ENCODE measurements around the gene DNALI1. TPM values are rescaled to one million over a fixed set of nuclear protein-coding genes. Genes with fewer than 3 reads are reported as not detected.
A peak's percentile ranks its signal among the peaks of the same experiment; 100 is the strongest.

The DNALI1 gene
- total and polyA plus RNA-seq, 2 experiments from 2014 or later = 11.5 to 38.8 TPM

- H3K4me2 ChIP-seq = peak overlapping the region; percentile 87
These were observed 37.0 kb downstream of the DNALI1 start for GRCh38 chr1:37593726-37594125.

GRCh38 chr1:37595440-37596181 lies 38.9 kb downstream of the DNALI1 start, which contains the start of gene GNL2:
Gene GNL2 (minus strand): TSS chr1:37595937. CDS start chr1:37595822, 115 bp downstream.
- Histone ChIP-seq H4K20me1 (ENCODE audit: insufficient read depth, poor library complexity, severe bottlenecking) (peaks cover 14% of the 10 kb centered on the region), H3K27ac (peak within 1 kb of the TSS; percentile 89), H3K27me3 (no peaks in the 10 kb centered on the region), H3K36me3 (replicated peaks; ENCODE audit: insufficient read depth, low read depth) (no peaks in the 10 kb centered on the region), H3K4me1 (ENCODE audit: insufficient read depth) (peaks cover 11% of the 10 kb centered on the region), H3K79me2 (peaks cover 37% of the 10 kb centered on the region), H3K9me3 (ENCODE audit: low read depth) (no peaks in the 10 kb centered on the region), H2AFZ (peak within 1 kb of the TSS; percentile 96), H3K4me3 (peak within 1 kb of the TSS; percentile 73), H3K4me2 (peak within 1 kb of the TSS; percentile 91), H3K9me2 (replicated peaks; ENCODE audit: insufficient read depth) (no peaks in the 10 kb centered on the region)
- TF ChIP-seq EZH2 (IDR thresholded peaks at IDR 0.05; ENCODE audit: borderline replicate concordance) = no peak
- TF ChIP-seq, protein P1, sequence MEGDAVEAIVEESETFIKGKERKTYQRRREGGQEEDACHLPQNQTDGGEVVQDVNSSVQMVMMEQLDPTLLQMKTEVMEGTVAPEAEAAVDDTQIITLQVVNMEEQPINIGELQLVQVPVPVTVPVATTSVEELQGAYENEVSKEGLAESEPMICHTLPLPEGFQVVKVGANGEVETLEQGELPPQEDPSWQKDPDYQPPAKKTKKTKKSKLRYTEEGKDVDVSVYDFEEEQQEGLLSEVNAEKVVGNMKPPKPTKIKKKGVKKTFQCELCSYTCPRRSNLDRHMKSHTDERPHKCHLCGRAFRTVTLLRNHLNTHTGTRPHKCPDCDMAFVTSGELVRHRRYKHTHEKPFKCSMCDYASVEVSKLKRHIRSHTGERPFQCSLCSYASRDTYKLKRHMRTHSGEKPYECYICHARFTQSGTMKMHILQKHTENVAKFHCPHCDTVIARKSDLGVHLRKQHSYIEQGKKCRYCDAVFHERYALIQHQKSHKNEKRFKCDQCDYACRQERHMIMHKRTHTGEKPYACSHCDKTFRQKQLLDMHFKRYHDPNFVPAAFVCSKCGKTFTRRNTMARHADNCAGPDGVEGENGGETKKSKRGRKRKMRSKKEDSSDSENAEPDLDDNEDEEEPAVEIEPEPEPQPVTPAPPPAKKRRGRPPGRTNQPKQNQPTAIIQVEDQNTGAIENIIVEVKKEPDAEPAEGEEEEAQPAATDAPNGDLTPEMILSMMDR (IDR thresholded peaks at IDR 0.05; ENCODE audit: poor library complexity) = no peak
- TF ChIP-seq EZH2phosphoT487 (IDR thresholded peaks at IDR 0.05; ENCODE audit: low read depth, severe bottlenecking, unreplicated experiment) = no peak
- WGBS (ENCODE audit: low lambda C conversion rate, missing lambda C conversion rate) = under 1% methylated on average over 51 of the region's 51 CpGs
- DNase-seq (ENCODE audit: low spot score) = peak; percentile 99

More at GRCh38 chr1:37593726-37594125, 37.0 kb downstream of the DNALI1 start:
- H3K9me3 ChIP-seq (ENCODE audit: low read depth) = no peaks in the 10 kb centered on the region
- TF ChIP-seq EZH2 (IDR thresholded peaks at IDR 0.05; ENCODE audit: borderline replicate concordance) (no peak), EZH2phosphoT487 (IDR thresholded peaks at IDR 0.05; ENCODE audit: low read depth, severe bottlenecking, unreplicated experiment) (no peak)
- TF ChIP-seq, protein P1 (IDR thresholded peaks at IDR 0.05; ENCODE audit: poor library complexity) = no peak
- H3K4me3 ChIP-seq = no peak overlapping the region
- H3K27ac ChIP-seq = no peak overlapping the region
- DNase-seq (ENCODE audit: low spot score) = no peak
- no peaks in the 10 kb centered on the region for H3K36me3 ChIP-seq (replicated peaks; ENCODE audit: insufficient read depth, low read depth)
- H4K20me1 ChIP-seq (ENCODE audit: insufficient read depth, poor library complexity, severe bottlenecking) = peaks cover 14% of the 10 kb centered on the region
- no peaks in the 10 kb centered on the region for H3K27me3 ChIP-seq
- peaks cover 47% of the 10 kb centered on the region for H3K79me2 ChIP-seq
- H2AFZ ChIP-seq = no peak overlapping the region
- no peaks in the 10 kb centered on the region for H3K9me2 ChIP-seq (replicated peaks; ENCODE audit: insufficient read depth)
- 96% methylated on average over 6 of the region's 6 CpGs for WGBS (ENCODE audit: low lambda C conversion rate, missing lambda C conversion rate)
- H3K4me1 ChIP-seq (ENCODE audit: insufficient read depth) = peaks cover 11% of the 10 kb centered on the region

- Histone ChIP-seq H3K4me2 (peak overlapping the region; percentile 91), H3K27ac (peak overlapping the region; percentile 60), H3K79me2 (peaks cover 37% of the 10 kb centered on the region), H3K36me3 (replicated peaks; ENCODE audit: insufficient read depth, low read depth) (no peaks in the 10 kb centered on the region), H4K20me1 (ENCODE audit: insufficient read depth, poor library complexity, severe bottlenecking) (peaks cover 14% of the 10 kb centered on the region), H3K4me3 (peak overlapping the region; percentile 64), H3K4me1 (ENCODE audit: insufficient read depth) (peaks cover 11% of the 10 kb centered on the region), H3K27me3 (peaks cover 3% of the 10 kb centered on the region), H3K9me3 (ENCODE audit: low read depth) (no peaks in the 10 kb centered on the region), H2AFZ (peak overlapping the region; percentile 96), H3K9me2 (replicated peaks; ENCODE audit: insufficient read depth) (no peaks in the 10 kb centered on the region)
- WGBS (ENCODE audit: low lambda C conversion rate, missing lambda C conversion rate) = 7% methylated on average over 3 of the region's 3 CpGs
- DNase-seq (ENCODE audit: low spot score) = no peak
- TF ChIP-seq, protein P1 (IDR thresholded peaks at IDR 0.05; ENCODE audit: poor library complexity) = no peak
- TF ChIP-seq EZH2 (IDR thresholded peaks at IDR 0.05; ENCODE audit: borderline replicate concordance) (no peak), EZH2phosphoT487 (IDR thresholded peaks at IDR 0.05; ENCODE audit: low read depth, severe bottlenecking, unreplicated experiment) (no peak)
These were observed 39.5 kb downstream of the DNALI1 start for GRCh38 chr1:37596182-37596667.

Data from hepatocyte (in vitro differentiated cells).